HepG2 (cell line): Measurements from ENCODE around the gene MNAT1. TPM values are rescaled to one million over a fixed set of nuclear protein-coding genes. Genes with fewer than 3 reads are reported as not detected.
A peak's percentile ranks its signal among the peaks of the same experiment; 100 is the strongest.

ENCODE experiments used
- ARHGAP35 ChIP-seq: sonication (generic); formaldehyde crosslinking; IDR thresholded peaks from 2 replicates; pipeline ENCODE4 v1.9.0; 2022; ENCODE audit warnings: mild to moderate bottlenecking, inconsistent platforms, moderate library complexity, missing genetic modification reagents, borderline replicate concordance
- BCL6 ChIP-seq: IDR thresholded peaks from 2 replicates; pipeline ENCODE4 v1.6.1; 2016; ENCODE audit warnings: missing genetic modification reagents, missing compliant biosample characterization
- CBFB ChIP-seq: sonication (generic); formaldehyde crosslinking; IDR thresholded peaks from 2 replicates; pipeline ENCODE4 v1.4.0; 2020; ENCODE audit warnings: missing genetic modification reagents
- CEBPG ChIP-seq: IDR thresholded peaks from 2 replicates; pipeline ENCODE4 v1.6.1; 2016
- CHCHD3 ChIP-seq: sonication (generic); formaldehyde crosslinking; IDR thresholded peaks from 2 replicates; pipeline ENCODE4 v1.8.0; 2022; ENCODE audit warnings: mild to moderate bottlenecking, missing genetic modification reagents, moderate library complexity
- DBP ChIP-seq: sonication (generic); formaldehyde crosslinking; IDR thresholded peaks from 2 replicates; pipeline ENCODE4 v1.4.0; 2020; ENCODE audit warnings: missing genetic modification reagents; ENCODE audit errors: not compliant biosample characterization
- HMGXB4 ChIP-seq, 2 experiments: sonication (generic) in 1 of 2; formaldehyde crosslinking in 1 of 2; IDR thresholded peaks; 2 replicates each; pipeline versions ENCODE4 v1.4.0 to v1.6.1; 2018 to 2020; ENCODE audit warnings: missing genetic modification reagents in 2 of 2, borderline replicate concordance in 1 of 2, low read depth in 1 of 2, mild to moderate bottlenecking in 1 of 2, missing biosample characterization in 1 of 2
- JDP2 ChIP-seq: sonication (generic); formaldehyde crosslinking; IDR thresholded peaks from 2 replicates; pipeline ENCODE4 v1.8.1; 2022; ENCODE audit warnings: missing genetic modification reagents, borderline replicate concordance
- KAT7 ChIP-seq: IDR thresholded peaks from 2 replicates; pipeline ENCODE4 v1.6.1; 2018; ENCODE audit warnings: borderline replicate concordance, missing compliant biosample characterization
- KLF16 ChIP-seq, 2 experiments: sonication (generic) in 1 of 2; formaldehyde crosslinking in 1 of 2; IDR thresholded peaks; 2 replicates each; pipeline versions ENCODE4 v1.6.1 to v1.8.0; 2016 to 2023; ENCODE audit warnings: missing genetic modification reagents in 2 of 2, missing compliant biosample characterization in 1 of 2
- MTA3 ChIP-seq: sonication (generic); formaldehyde crosslinking; IDR thresholded peaks from 2 replicates; pipeline ENCODE4 v1.4.0; 2020; ENCODE audit warnings: missing genetic modification reagents
- MTF1 ChIP-seq: sonication (generic); formaldehyde crosslinking; IDR thresholded peaks from 2 replicates; pipeline ENCODE4 v1.5.0; 2020; ENCODE audit warnings: missing genetic modification reagents
- PHB2 ChIP-seq: fragments of 450-650 bp; IDR thresholded peaks from 2 replicates; pipeline ENCODE4 v1.6.1; 2018; ENCODE audit not compliant: partially characterized antibody
- PHF21A ChIP-seq: sonication (generic); formaldehyde crosslinking; IDR thresholded peaks from 2 replicates; pipeline ENCODE4 v1.5.0; 2020; ENCODE audit warnings: mild to moderate bottlenecking, missing genetic modification reagents
- POGZ ChIP-seq: sonication (generic); formaldehyde crosslinking; IDR thresholded peaks from 2 replicates; pipeline ENCODE4 v1.4.0; 2020; ENCODE audit warnings: mild to moderate bottlenecking, missing genetic modification reagents
- POLR2G ChIP-seq: fragments of 200-400 bp; formaldehyde crosslinking; IDR thresholded peaks from 2 replicates; pipeline ENCODE4 v1.6.1; 2018; ENCODE audit warnings: mild to moderate bottlenecking, low read depth, low read length, moderate library complexity
- TERF1 ChIP-seq: sonication (generic); formaldehyde crosslinking; IDR thresholded peaks from 2 replicates; pipeline ENCODE4 v1.8.0; 2022; ENCODE audit warnings: mild to moderate bottlenecking, missing genetic modification reagents, moderate library complexity
- TFAP4 ChIP-seq: sonication (generic); IDR thresholded peaks from 2 replicates; pipeline ENCODE4 v1.6.1; 2016; ENCODE audit warnings: low read depth, borderline replicate concordance
- ZBTB25 ChIP-seq: IDR thresholded peaks from 2 replicates; pipeline ENCODE4 v1.6.1; 2018; ENCODE audit warnings: missing genetic modification reagents
- ZC3H4 ChIP-seq: sonication (generic); formaldehyde crosslinking; IDR thresholded peaks from 2 replicates; pipeline ENCODE4 v1.4.0; 2020; ENCODE audit warnings: missing genetic modification reagents, borderline replicate concordance
- ZNF10 ChIP-seq: sonication (generic); formaldehyde crosslinking; IDR thresholded peaks from 2 replicates; pipeline ENCODE4 v1.4.0; 2020; ENCODE audit warnings: mild to moderate bottlenecking, low read depth, missing genetic modification reagents, borderline replicate concordance
- ZNF331 ChIP-seq: sonication (generic); formaldehyde crosslinking; IDR thresholded peaks from 2 replicates; pipeline ENCODE4 v1.4.0; 2020; ENCODE audit warnings: missing genetic modification reagents
- ZNF570 ChIP-seq: sonication (generic); formaldehyde crosslinking; IDR thresholded peaks from 2 replicates; pipeline ENCODE4 v1.4.0; 2020; ENCODE audit warnings: mild to moderate bottlenecking, missing genetic modification reagents, borderline replicate concordance
- ZNF780A ChIP-seq: sonication (generic); formaldehyde crosslinking; IDR thresholded peaks from 2 replicates; pipeline ENCODE4 v1.8.0; 2022; ENCODE audit warnings: mild to moderate bottlenecking, missing genetic modification reagents, moderate library complexity
- ZNF816 ChIP-seq: sonication (generic); formaldehyde crosslinking; IDR thresholded peaks from 2 replicates; pipeline ENCODE4 v1.8.0; 2022; ENCODE audit warnings: missing genetic modification reagents, mild to moderate bottlenecking, borderline replicate concordance
- polyA plus RNA-seq, 8 experiments: library from polyadenylated mRNA; depleted of rRNA in 3 of 8; stranded (reverse) in 7 of 8; unstranded in 1 of 8; fragments of >200 nt; fragmentation: Illumina TruSeq in 4 of 8; extraction: Trizol in 4 of 8; gene quantifications; 2 replicates each; pipeline versions ENCODE4 v1.2.1 to v1.2.3, GENCODE V29; 2011 to 2016; ENCODE audit warnings: low read depth in 4 of 8, missing spikeins in 1 of 8, mixed read lengths in 1 of 8; ENCODE audit not compliant: insufficient read depth in 1 of 8
- total RNA-seq, 5 experiments: library from RNA; depleted of rRNA; stranded (reverse); fragments of >200 nt; fragmentation: Illumina TruSeq; extraction: Trizol; gene quantifications; 2 replicates each; pipeline ENCODE4 v1.2.3, GENCODE V29; 2016; ENCODE audit warnings: low read depth in 1 of 5

MNAT1 gene
- total and polyA plus RNA-seq, 2 of the 13 experiments (the other 11 are each of a cell fraction or from before 2014, with no cell fraction given) = 49.2 to 94.8 TPM

GRCh38 chr14:60691383-60692113 lies 43.0 kb upstream of the MNAT1 start (continued):
- TF ChIP-seq TERF1 (CRISPR knock-in tag) (no peak), ZC3H4 (CRISPR knock-in tag) (no peak), JDP2 (no peak), ZNF816 (CRISPR knock-in tag) (no peak), TFAP4 (no peak), POGZ (0 out of 2 replicates have a peak, but pooled peaks have one; percentile 13), POLR2G (no peak), CBFB (CRISPR knock-in tag) (no peak), KAT7 (CRISPR knock-in tag) (no peak), CEBPG (CRISPR knock-in tag) (0 out of 2 replicates have a peak, but pooled peaks have one; percentile 22), DBP (CRISPR knock-in tag) (no peak), MTA3 (no peak), ZNF570 (CRISPR knock-in tag) (no peak), CHCHD3 (CRISPR knock-in tag) (no peak), ARHGAP35 (CRISPR knock-in tag) (no peak), BCL6 (peak; percentile 60; the same call in 1 of the 2 replicates), KLF16 (CRISPR knock-in tag; IDR thresholded peaks at IDR 0.05) (0 out of 4 replicates have a peak, but pooled peaks of 1 of the 2 experiments have one; percentile 40), ZNF780A (no peak), ZBTB25 (CRISPR knock-in tag) (no peak), ZNF10 (CRISPR knock-in tag) (no peak), ZNF331 (no peak), MTF1 (CRISPR knock-in tag) (no peak), HMGXB4 (CRISPR knock-in tag; IDR thresholded peaks at IDR 0.05; ENCODE audit: borderline replicate concordance in 1 of 2, low read depth in 1 of 2) (no peak), PHF21A (peak; percentile 46; the same call in 1 of the 2 replicates), PHB2 (no peak)
